Neural progenitor cell (in vitro differentiated cells): ENCODE measurements around the gene WDR1.

Experiments used
- EZH2 ChIP-seq: fragments of 200-600 bp; sonication (generic); IDR thresholded peaks from 2 replicates; pipeline ENCODE4 v1.6.1; 2017; ENCODE audit warnings: antibody characterized with exemption, mild to moderate bottlenecking, moderate library complexity
- EZH2phosphoT487 ChIP-seq: fragments of 200-600 bp; sonication (generic); IDR thresholded peaks from 2 replicates; pipeline ENCODE4 v1.6.1; 2017; ENCODE audit warnings: antibody characterized with exemption
- TF ChIP-seq, protein P1 (sequence below): fragments of 200-600 bp; sonication (generic); IDR thresholded peaks from 2 replicates; pipeline ENCODE4 v1.5.1; 2017; ENCODE audit warnings: antibody characterized with exemption, mild to moderate bottlenecking

DNA sequence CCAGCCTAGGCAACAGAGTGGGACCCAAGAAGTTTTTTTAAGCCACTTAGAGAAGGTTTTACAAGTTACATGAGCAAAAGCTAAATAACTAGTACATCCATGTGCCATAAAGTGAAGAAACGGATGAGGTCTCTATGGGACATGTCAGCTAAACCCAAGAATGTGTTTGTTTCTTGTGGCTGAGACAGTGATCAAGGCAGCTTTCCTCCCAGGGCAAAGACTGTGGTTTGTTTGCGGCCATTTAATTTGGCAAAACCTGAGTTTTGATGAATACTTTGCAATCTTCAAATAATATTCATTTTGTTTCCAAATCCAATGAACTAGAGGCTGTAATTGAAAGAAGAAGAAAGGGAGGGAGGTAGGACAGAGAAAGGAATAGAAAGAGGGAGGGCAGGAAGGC is 50.4 kb downstream of the WDR1 start:
- TF ChIP-seq, protein P1, sequence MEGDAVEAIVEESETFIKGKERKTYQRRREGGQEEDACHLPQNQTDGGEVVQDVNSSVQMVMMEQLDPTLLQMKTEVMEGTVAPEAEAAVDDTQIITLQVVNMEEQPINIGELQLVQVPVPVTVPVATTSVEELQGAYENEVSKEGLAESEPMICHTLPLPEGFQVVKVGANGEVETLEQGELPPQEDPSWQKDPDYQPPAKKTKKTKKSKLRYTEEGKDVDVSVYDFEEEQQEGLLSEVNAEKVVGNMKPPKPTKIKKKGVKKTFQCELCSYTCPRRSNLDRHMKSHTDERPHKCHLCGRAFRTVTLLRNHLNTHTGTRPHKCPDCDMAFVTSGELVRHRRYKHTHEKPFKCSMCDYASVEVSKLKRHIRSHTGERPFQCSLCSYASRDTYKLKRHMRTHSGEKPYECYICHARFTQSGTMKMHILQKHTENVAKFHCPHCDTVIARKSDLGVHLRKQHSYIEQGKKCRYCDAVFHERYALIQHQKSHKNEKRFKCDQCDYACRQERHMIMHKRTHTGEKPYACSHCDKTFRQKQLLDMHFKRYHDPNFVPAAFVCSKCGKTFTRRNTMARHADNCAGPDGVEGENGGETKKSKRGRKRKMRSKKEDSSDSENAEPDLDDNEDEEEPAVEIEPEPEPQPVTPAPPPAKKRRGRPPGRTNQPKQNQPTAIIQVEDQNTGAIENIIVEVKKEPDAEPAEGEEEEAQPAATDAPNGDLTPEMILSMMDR, result no peak
- TF ChIP-seq EZH2phosphoT487, result no peak
- no peak for TF ChIP-seq EZH2
